H9 (cell line): ENCODE data around the gene KCNJ10. TPM values are rescaled to one million over a fixed set of nuclear protein-coding genes. Genes with fewer than 3 reads are reported as not detected.

Experiments used
- DNase-seq: peaks from one replicate; pipeline ENCODE4 v3.0.0-alpha.2; 2017
- H2AFZ ChIP-seq: one replicate; pipeline ENCODE4 v1.6.1; 2013; ENCODE audit warnings: mild to moderate bottlenecking, low read length, control low read depth, moderate library complexity
- H2AK5ac ChIP-seq: 2 replicates; pipeline ENCODE4 v1.6.1; 2013; ENCODE audit warnings: low read length, control low read depth, mixed read lengths; ENCODE audit not compliant: insufficient read length
- H2BK120ac ChIP-seq: one replicate; pipeline ENCODE4 v1.6.1; 2013; ENCODE audit warnings: low read depth, mild to moderate bottlenecking, low read length, control low read depth, inconsistent platforms; ENCODE audit not compliant: poor library complexity, severe bottlenecking
- H2BK12ac ChIP-seq: 2 replicates; pipeline ENCODE4 v1.6.1; 2013; ENCODE audit warnings: low read length, control low read depth, mixed read lengths, low read depth; ENCODE audit not compliant: insufficient read length
- H2BK15ac ChIP-seq: 2 replicates; pipeline ENCODE4 v1.6.1; 2013; ENCODE audit warnings: low read depth, low read length, control low read depth
- H2BK20ac ChIP-seq: one replicate; pipeline ENCODE4 v1.6.1; 2013; ENCODE audit warnings: low read depth, mild to moderate bottlenecking, low read length, control low read depth, inconsistent platforms; ENCODE audit not compliant: poor library complexity, severe bottlenecking
- H2BK5ac ChIP-seq: 2 replicates; pipeline ENCODE4 v1.6.1; 2013; ENCODE audit warnings: low read length, control low read depth, mixed read lengths; ENCODE audit not compliant: insufficient read length
- H3K14ac ChIP-seq: 2 replicates; pipeline ENCODE4 v1.6.1; 2013; ENCODE audit warnings: low read length, control low read depth; ENCODE audit not compliant: insufficient read depth
- H3K18ac ChIP-seq: 2 replicates; pipeline ENCODE4 v1.6.1; 2013; ENCODE audit warnings: low read depth, mild to moderate bottlenecking, mixed read lengths, low read length, control low read depth; ENCODE audit not compliant: insufficient read length
- H3K23ac ChIP-seq: 2 replicates; pipeline ENCODE4 v1.6.1; 2013; ENCODE audit warnings: low read length, control low read depth, mixed read lengths, low read depth; ENCODE audit not compliant: insufficient read length
- H3K23me2 ChIP-seq: 2 replicates; pipeline ENCODE4 v1.6.1; 2013; ENCODE audit warnings: low read depth, mild to moderate bottlenecking, mixed read lengths, low read length, control low read depth; ENCODE audit not compliant: insufficient read length, poor library complexity, severe bottlenecking
- H3K27ac ChIP-seq: 2 replicates; pipeline ENCODE4 v1.5.1; 2013; ENCODE audit warnings: low read length, control low read depth, mixed read lengths, low read depth; ENCODE audit not compliant: insufficient read length
- H3K27me3 ChIP-seq: 2 replicates; pipeline ENCODE4 v1.6.1; 2013; ENCODE audit warnings: low read length, control low read depth, inconsistent platforms; ENCODE audit not compliant: insufficient read depth
- H3K4ac ChIP-seq: 2 replicates; pipeline ENCODE4 v1.6.1; 2013; ENCODE audit warnings: low read depth, mild to moderate bottlenecking, control low read depth, inconsistent platforms, low read length, moderate library complexity
- H3K4me1 ChIP-seq: 2 replicates; pipeline ENCODE4 v1.6.1; 2013; ENCODE audit warnings: low read length, control low read depth, inconsistent platforms; ENCODE audit not compliant: insufficient read depth
- H3K4me2 ChIP-seq: 2 replicates; pipeline ENCODE4 v1.6.1; 2013; ENCODE audit warnings: low read length, control low read depth, mixed read lengths; ENCODE audit not compliant: insufficient read length, insufficient read depth
- H3K56ac ChIP-seq: 2 replicates; pipeline ENCODE4 v1.6.1; 2013; ENCODE audit warnings: low read depth, mild to moderate bottlenecking, mixed read lengths, low read length, control low read depth; ENCODE audit not compliant: insufficient read length
- H3K79me1 ChIP-seq: 2 replicates; pipeline ENCODE4 v1.6.1; 2013; ENCODE audit warnings: low read depth, mild to moderate bottlenecking, moderate library complexity, low read length, control low read depth, inconsistent platforms; ENCODE audit not compliant: insufficient read depth, poor library complexity, severe bottlenecking
- H3K79me2 ChIP-seq: 2 replicates; pipeline ENCODE4 v1.6.1; 2013; ENCODE audit warnings: low read length, control low read depth, inconsistent platforms; ENCODE audit not compliant: insufficient read depth
- H3K9ac ChIP-seq: 2 replicates; pipeline ENCODE4 v1.6.1; 2013; ENCODE audit warnings: low read length, control low read depth, mixed read lengths; ENCODE audit not compliant: insufficient read length; ENCODE audit errors: extremely low read depth
- H3K9me3 ChIP-seq: one replicate; pipeline ENCODE4 v1.6.1; 2013; ENCODE audit warnings: low read depth, low read length, inconsistent platforms; ENCODE audit not compliant: control insufficient read depth
- H3T11ph ChIP-seq: one replicate; pipeline ENCODE4 v1.6.1; 2013; ENCODE audit warnings: mild to moderate bottlenecking, low read length, control low read depth, inconsistent platforms
- H4K20me1 ChIP-seq: one replicate; pipeline ENCODE4 v1.6.1; 2013; ENCODE audit not compliant: control insufficient read depth, insufficient read length, insufficient read depth
- H4K5ac ChIP-seq: 2 replicates; pipeline ENCODE4 v1.6.1; 2013; ENCODE audit warnings: low read depth, mild to moderate bottlenecking, mixed read lengths, low read length, control low read depth; ENCODE audit not compliant: insufficient read length
- H4K8ac ChIP-seq: replicated peaks from 2 replicates; pipeline ENCODE4 v1.6.1; 2013; ENCODE audit warnings: low read length, control low read depth, mixed read lengths, low read depth; ENCODE audit not compliant: insufficient read length
- H4K91ac ChIP-seq: 2 replicates; pipeline ENCODE4 v1.6.1; 2013; ENCODE audit warnings: low read depth, mild to moderate bottlenecking, moderate library complexity, mixed read lengths, low read length, control low read depth; ENCODE audit not compliant: insufficient read length
- H3K27ac Mint-ChIP-seq, 3 experiments: 2 replicates in 2 of 3; 3 replicates in 1 of 3; pipeline ENCODE4 v1.8.0; 2020 to 2021; ENCODE audit warnings: mixed read lengths in 3 of 3, mild to moderate bottlenecking in 1 of 3, moderate library complexity in 1 of 3
- H3K27me3 Mint-ChIP-seq: 2 replicates; pipeline ENCODE4 v1.8.0; 2021; ENCODE audit warnings: low read depth, mild to moderate bottlenecking, moderate library complexity, mixed read lengths
- H3K36me3 Mint-ChIP-seq, 3 experiments: 2 replicates in 2 of 3; 3 replicates in 1 of 3; pipeline ENCODE4 v1.8.0; 2020 to 2021; ENCODE audit warnings: low read depth in 3 of 3, mixed read lengths in 3 of 3; ENCODE audit not compliant: insufficient read depth in 1 of 3
- H3K4me1 Mint-ChIP-seq, 2 experiments: 2 replicates each; pipeline ENCODE4 v1.8.0; 2020; ENCODE audit warnings: mixed read lengths in 2 of 2
- H3K4me3 Mint-ChIP-seq, 2 experiments: 2 replicates in 1 of 2; 3 replicates in 1 of 2; pipeline ENCODE4 v1.8.0; 2020 to 2021; ENCODE audit warnings: mild to moderate bottlenecking in 2 of 2, mixed read lengths in 2 of 2, moderate library complexity in 1 of 2
- H3K9me3 Mint-ChIP-seq, 2 experiments: 2 replicates in 1 of 2; 3 replicates in 1 of 2; pipeline ENCODE4 v1.8.0; 2020; ENCODE audit warnings: mild to moderate bottlenecking in 2 of 2, mixed read lengths in 2 of 2, moderate library complexity in 1 of 2
- CTCF ChIP-seq: fragments of 200-600 bp; sonication (generic); conservative IDR thresholded peaks from 3 replicates; pipeline ENCODE4 v1.8.0; 2021; ENCODE audit warnings: antibody characterized with exemption, mild to moderate bottlenecking
- WGBS: extraction: QIAGEN DNeasy Blood & Tissue Kit; methylation state at CpG from one replicate; pipeline ENCODE4 v1.1.7; 2013; ENCODE audit warnings: missing lambda C conversion rate, low lambda C conversion rate, mixed read lengths; ENCODE audit not compliant: insufficient read length; ENCODE audit errors: extremely low coverage; 5-methylcytosine and 5-hydroxymethylcytosine counted together
- total RNA-seq: library from RNA; stranded (reverse); gene quantifications from 2 replicates; pipeline ENCODE4 v1.2.1, GENCODE V29; 2021

Gene KCNJ10
- total RNA-seq, 1 experiment from 2014 or later = 0.44 TPM

- no peaks in the 10 kb centered on the region for H3K9me3 ChIP-seq
- no peak overlapping the region for H4K8ac ChIP-seq
- no peak overlapping the region for H2AK5ac ChIP-seq
- DNase-seq = no peak
- H3K56ac ChIP-seq = no peak overlapping the region
- no peaks in the 10 kb centered on the region for H3K79me1 ChIP-seq
- no peaks in the 10 kb centered on the region for H3K23me2 ChIP-seq
- no peak overlapping the region for H3K14ac ChIP-seq
- no peaks in the 10 kb centered on the region for H4K20me1 ChIP-seq
- no peak overlapping the region for H2BK20ac ChIP-seq
- H3T11ph ChIP-seq = no peak overlapping the region
- H3K4me2 ChIP-seq = no peak overlapping the region
- H4K91ac ChIP-seq = no peak overlapping the region
- H3K18ac ChIP-seq = no peak overlapping the region
- no peak overlapping the region for H3K27ac ChIP-seq
- H3K79me2 ChIP-seq = no peaks in the 10 kb centered on the region; the same call in 1 of the 2 replicates
- H2BK12ac ChIP-seq = no peak overlapping the region
- Mint-ChIP-seq H3K9me3 (no peaks in the 10 kb centered on the region), H3K27me3 (peaks cover 4% of the 10 kb centered on the region), H3K27ac (no peak overlapping the region), H3K4me1 (peaks cover 4 to 5% of the 10 kb centered on the region in 2 experiments), H3K36me3 (peaks cover 0 to 3% (median 0%) of the 10 kb centered on the region in 3 experiments; a peak in 1 of 7 replicates), H3K4me3 (no peak overlapping the region)
- no peaks in the 10 kb centered on the region for H3K27me3 ChIP-seq
- no peak overlapping the region for H2BK120ac ChIP-seq
- H2BK15ac ChIP-seq = no peak overlapping the region
- no peak overlapping the region for H2BK5ac ChIP-seq
- no peak overlapping the region for H4K5ac ChIP-seq
- WGBS = no CpG with 5 or more reads among the region's 1 CpG
- no peaks in the 10 kb centered on the region for H3K4me1 ChIP-seq
- H2AFZ ChIP-seq = no peak overlapping the region
- TF ChIP-seq CTCF = no peak
- H3K9ac ChIP-seq = no peak overlapping the region
- no peak overlapping the region for H3K4ac ChIP-seq
- H3K23ac ChIP-seq = no peak overlapping the region
Measured at GRCh38 chr1:160025314-160025713, 44.6 kb downstream of the KCNJ10 start.
